Activated CD4-positive, alpha-beta T cell treated with anti-CD3 and anti-CD28 coated beads, Interleukin-2, amount 10 ng/mL, durations not matched to agents 7 days and 5 days (primary cell): Measurements from ENCODE around the gene CDH2. TPM values are rescaled to one million over a fixed set of nuclear protein-coding genes. Genes with fewer than 3 reads are reported as not detected.

ENCODE experiments used
- CTCF ChIA-PET: fragments of 350-600 bp; sonication (Branson Sonifier 250); formaldehyde crosslinking; loops from one replicate; lab custom pipeline; 2021; ENCODE audit warnings: antibody characterized with exemption; lab: Charles Lee
- POLR2A ChIA-PET: fragments of 350-600 bp; sonication (Branson Sonifier 250); formaldehyde crosslinking; loops from one replicate; lab custom pipeline; 2021; ENCODE audit warnings: antibody characterized with exemption; lab: Charles Lee
- DNase-seq: peaks from one replicate; pipeline ENCODE4 v3.0.0-alpha.2; 2020
- H3K27ac Mint-ChIP-seq: one replicate; pipeline ENCODE4 v1.8.0; 2021; ENCODE audit warnings: mild to moderate bottlenecking, moderate library complexity, mixed read lengths
- H3K27me3 Mint-ChIP-seq: one replicate; pipeline ENCODE4 v1.8.0; 2021; ENCODE audit warnings: mixed read lengths
- H3K36me3 Mint-ChIP-seq: one replicate; pipeline ENCODE4 v1.8.0; 2021; ENCODE audit warnings: low read depth, mixed read lengths
- H3K4me1 Mint-ChIP-seq: one replicate; pipeline ENCODE4 v1.8.0; 2021; ENCODE audit warnings: mixed read lengths
- H3K4me3 Mint-ChIP-seq: one replicate; pipeline ENCODE4 v1.8.0; 2021; ENCODE audit warnings: mild to moderate bottlenecking, moderate library complexity, mixed read lengths
- H3K9me3 Mint-ChIP-seq: one replicate; pipeline ENCODE4 v1.8.0; 2021; ENCODE audit warnings: mixed read lengths
- total RNA-seq, 2 experiments: library from RNA; stranded (reverse); gene quantifications; one replicate each; pipeline ENCODE4 v1.2.3, GENCODE V29; 2021

Gene CDH2
- total RNA-seq, 2 experiments from 2014 or later, result not detected

- no peaks in the 10 kb centered on the region for H3K27me3 Mint-ChIP-seq
- ChIA-PET POLR2A (no interaction called here), CTCF (no interaction called here)
- H3K4me1 Mint-ChIP-seq, result no peaks in the 10 kb centered on the region
- peaks cover 3% of the 10 kb centered on the region for H3K9me3 Mint-ChIP-seq
- no peaks in the 10 kb centered on the region for H3K36me3 Mint-ChIP-seq
- DNase-seq, result no peak
- no peak overlapping the region for H3K27ac Mint-ChIP-seq
- no peak overlapping the region for H3K4me3 Mint-ChIP-seq
Measured at GRCh38 chr18:28003451-28003850, 173.5 kb downstream of the CDH2 start.

GRCh38 chr18:28002841-28003240, 174.1 kb downstream of the CDH2 start:
- H3K4me3 Mint-ChIP-seq, result no peak overlapping the region
- CTCF ChIA-PET, result no interaction called here
- no peaks in the 10 kb centered on the region for H3K4me1 Mint-ChIP-seq
- H3K27ac Mint-ChIP-seq, result no peak overlapping the region
- no peak for DNase-seq
- H3K9me3 Mint-ChIP-seq, result peaks cover 6% of the 10 kb centered on the region
- H3K36me3 Mint-ChIP-seq, result no peaks in the 10 kb centered on the region
- POLR2A ChIA-PET, result no interaction called here
- H3K27me3 Mint-ChIP-seq, result no peaks in the 10 kb centered on the region

GRCh38 chr18:27996801-27997272, 180.1 kb downstream of the CDH2 start:
- ChIA-PET CTCF (no interaction called here), POLR2A (no interaction called here)
- H3K36me3 Mint-ChIP-seq, result no peaks in the 10 kb centered on the region
- no peaks in the 10 kb centered on the region for H3K27me3 Mint-ChIP-seq
- no peak overlapping the region for H3K4me3 Mint-ChIP-seq
- H3K9me3 Mint-ChIP-seq, result peaks cover 13% of the 10 kb centered on the region
- DNase-seq, result no peak
- no peak overlapping the region for H3K27ac Mint-ChIP-seq
- no peaks in the 10 kb centered on the region for H3K4me1 Mint-ChIP-seq

- Mint-ChIP-seq H3K4me1 (no peaks in the 10 kb centered on the region), H3K9me3 (peaks cover 13% of the 10 kb centered on the region), H3K36me3 (no peaks in the 10 kb centered on the region), H3K27me3 (no peaks in the 10 kb centered on the region), H3K27ac (no peak overlapping the region), H3K4me3 (no peak overlapping the region)
- CTCF ChIA-PET, result interaction anchor here (1.0 kb wide), 1 partner anchor 16 kb away, joined by 3 read pairs; no protein-coding TSS in a partner anchor
- POLR2A ChIA-PET, result no interaction called here
- DNase-seq, result no peak
Measured at GRCh38 chr18:27995770-27996502, 181.0 kb downstream of the CDH2 start.

GRCh38 chr18:27994571-27994970, 182.4 kb downstream of the CDH2 start:
- Mint-ChIP-seq H3K36me3 (no peaks in the 10 kb centered on the region), H3K4me3 (no peak overlapping the region), H3K27ac (no peak overlapping the region), H3K4me1 (no peaks in the 10 kb centered on the region), H3K9me3 (peaks cover 10% of the 10 kb centered on the region), H3K27me3 (no peaks in the 10 kb centered on the region)
- CTCF ChIA-PET, result no interaction called here
- POLR2A ChIA-PET, result no interaction called here
- no peak for DNase-seq

- Mint-ChIP-seq H3K9me3 (peaks cover 2% of the 10 kb centered on the region), H3K4me1 (no peaks in the 10 kb centered on the region), H3K36me3 (no peaks in the 10 kb centered on the region), H3K4me3 (no peak overlapping the region), H3K27ac (no peak overlapping the region), H3K27me3 (no peaks in the 10 kb centered on the region)
- DNase-seq, result no peak
- ChIA-PET CTCF (no interaction called here), POLR2A (no interaction called here)
Measured at GRCh38 chr18:27991391-27991790, 185.5 kb downstream of the CDH2 start.

GRCh38 chr18:27985832-27986231, 191.1 kb downstream of the CDH2 start:
- H3K9me3 Mint-ChIP-seq, result no peaks in the 10 kb centered on the region
- H3K27ac Mint-ChIP-seq, result no peak overlapping the region
- H3K36me3 Mint-ChIP-seq, result no peaks in the 10 kb centered on the region
- ChIA-PET CTCF (no interaction called here), POLR2A (no interaction called here)
- no peak overlapping the region for H3K4me3 Mint-ChIP-seq
- H3K4me1 Mint-ChIP-seq, result no peaks in the 10 kb centered on the region
- no peaks in the 10 kb centered on the region for H3K27me3 Mint-ChIP-seq
- DNase-seq, result no peak

- Mint-ChIP-seq H3K27me3 (no peaks in the 10 kb centered on the region), H3K9me3 (no peaks in the 10 kb centered on the region), H3K4me3 (no peak overlapping the region), H3K36me3 (no peaks in the 10 kb centered on the region), H3K27ac (no peak overlapping the region), H3K4me1 (no peaks in the 10 kb centered on the region)
- ChIA-PET CTCF (no interaction called here), POLR2A (no interaction called here)
- no peak for DNase-seq
Measured at GRCh38 chr18:27983780-27984179, 193.2 kb downstream of the CDH2 start.

GRCh38 chr18:27976806-27977408, 200.0 kb downstream of the CDH2 start:
- H3K4me1 Mint-ChIP-seq, result no peaks in the 10 kb centered on the region
- CTCF ChIA-PET, result no interaction called here
- POLR2A ChIA-PET, result no interaction called here
- H3K36me3 Mint-ChIP-seq, result no peaks in the 10 kb centered on the region
- no peak for DNase-seq
- no peak overlapping the region for H3K27ac Mint-ChIP-seq
- no peak overlapping the region for H3K4me3 Mint-ChIP-seq
- H3K9me3 Mint-ChIP-seq, result peaks cover 2% of the 10 kb centered on the region
- H3K27me3 Mint-ChIP-seq, result no peaks in the 10 kb centered on the region

GRCh38 chr18:27970321-27970720, 206.6 kb downstream of the CDH2 start:
- H3K4me1 Mint-ChIP-seq, result no peaks in the 10 kb centered on the region
- no peak overlapping the region for H3K27ac Mint-ChIP-seq

GRCh38 chr18:27969206-27969605, 207.7 kb downstream of the CDH2 start:
- H3K4me3 Mint-ChIP-seq, result no peak overlapping the region
- no peaks in the 10 kb centered on the region for H3K27me3 Mint-ChIP-seq
- peaks cover 2% of the 10 kb centered on the region for H3K9me3 Mint-ChIP-seq
- H3K4me1 Mint-ChIP-seq, result no peaks in the 10 kb centered on the region
- ChIA-PET POLR2A (no interaction called here), CTCF (no interaction called here)
- no peak overlapping the region for H3K27ac Mint-ChIP-seq
- H3K36me3 Mint-ChIP-seq, result no peaks in the 10 kb centered on the region
- no peak for DNase-seq

More at GRCh38 chr18:27970321-27970720, 206.6 kb downstream of the CDH2 start:
- Mint-ChIP-seq H3K4me3 (no peak overlapping the region), H3K36me3 (no peaks in the 10 kb centered on the region), H3K9me3 (peaks cover 2% of the 10 kb centered on the region), H3K27me3 (no peaks in the 10 kb centered on the region)
- ChIA-PET POLR2A (no interaction called here), CTCF (interaction anchor here (0.5 kb wide), 1 partner anchor 154 kb away, joined by 3 read pairs; no protein-coding TSS in a partner anchor)
- no peak for DNase-seq

GRCh38 chr18:27967913-27968824, 208.8 kb downstream of the CDH2 start:
- Mint-ChIP-seq H3K4me3 (no peak overlapping the region), H3K27me3 (no peaks in the 10 kb centered on the region), H3K36me3 (no peaks in the 10 kb centered on the region), H3K4me1 (no peaks in the 10 kb centered on the region), H3K9me3 (no peaks in the 10 kb centered on the region), H3K27ac (no peak overlapping the region)
- no peak for DNase-seq
- CTCF ChIA-PET, result no interaction called here
- POLR2A ChIA-PET, result no interaction called here

- Mint-ChIP-seq H3K27ac (no peak overlapping the region), H3K27me3 (no peaks in the 10 kb centered on the region), H3K4me3 (no peak overlapping the region), H3K4me1 (no peaks in the 10 kb centered on the region), H3K36me3 (no peaks in the 10 kb centered on the region), H3K9me3 (no peaks in the 10 kb centered on the region)
- ChIA-PET CTCF (no interaction called here), POLR2A (no interaction called here)
- DNase-seq, result no peak
Measured at GRCh38 chr18:27966881-27967280, 210.0 kb downstream of the CDH2 start.
